Gastroesophageal sphincter (tissue), 4 donors: ENCODE data around the gene NHLRC2. TPM values are rescaled to one million over a fixed set of nuclear protein-coding genes. Genes with fewer than 3 reads are reported as not detected.

Source experiments
- ATAC-seq: fragments of 150-250 bp; one replicate; pipeline ENCODE4 v1.9.1; 2016; ENCODE audit warnings: mild to moderate bottlenecking, moderate library complexity
- H3K27ac ChIP-seq, 4 donors: fragments of 200-600 bp; sonication (generic) in 3 of 4; 1 replicate in 3 of 4; 2 replicates in 1 of 4; pipeline ENCODE4 v1.5.1; 2016 to 2019
- H3K27me3 ChIP-seq: fragments of 200-600 bp; sonication (generic); one replicate; pipeline ENCODE4 v1.5.1; 2019
- H3K36me3 ChIP-seq, 2 donors: fragments of 200-600 bp; sonication (generic); one replicate each; pipeline ENCODE4 v1.5.1; 2019; ENCODE audit warnings: control low read depth in 1 of 2
- H3K4me1 ChIP-seq, 3 donors: fragments of 200-600 bp; sonication (generic); 1 replicate in 2 of 3; 2 replicates in 1 of 3; pipeline ENCODE4 v1.5.1; 2016 to 2019; ENCODE audit warnings: control low read depth in 2 of 3
- H3K4me3 ChIP-seq, 2 donors: fragments of 200-600 bp; sonication (generic); one replicate each; pipeline ENCODE4 v1.5.1; 2019; ENCODE audit warnings: mild to moderate bottlenecking in 1 of 2, moderate library complexity in 1 of 2
- H3K9me3 ChIP-seq, 3 donors: fragments of 200-600 bp; sonication (generic); one replicate each; pipeline ENCODE4 v1.5.1; 2017 to 2019; ENCODE audit warnings: control low read depth in 2 of 3
- CTCF ChIP-seq, 4 experiments: fragments of 200-600 bp in 2 of 4; fragments of 450-650 bp in 2 of 4; sonication (generic) in 1 of 4; IDR thresholded peaks; one replicate each; pipeline ENCODE4 v1.5.1; 2017 to 2019; ENCODE audit warnings: antibody characterized with exemption in 4 of 4, mild to moderate bottlenecking in 2 of 4, moderate library complexity in 2 of 4
- EP300 ChIP-seq: sonication (generic); formaldehyde crosslinking; IDR thresholded peaks from one replicate; pipeline ENCODE4 v1.6.1; 2017; ENCODE audit warnings: antibody characterized with exemption, mild to moderate bottlenecking
- POLR2A ChIP-seq, 2 donors: fragments of 450-650 bp; IDR thresholded peaks; one replicate each; pipeline ENCODE4 v1.6.1; 2017; ENCODE audit warnings: antibody characterized with exemption in 2 of 2, mild to moderate bottlenecking in 2 of 2, moderate library complexity in 1 of 2
- POLR2AphosphoS5 ChIP-seq: sonication (generic); formaldehyde crosslinking; IDR thresholded peaks from one replicate; pipeline ENCODE4 v1.6.1; 2017; ENCODE audit warnings: antibody characterized with exemption
- WGBS, 2 donors: methylation state at CpG; one replicate each; pipeline ENCODE4 v1.1.5; 2018; ENCODE audit warnings: low coverage in 1 of 2; 5-methylcytosine and 5-hydroxymethylcytosine counted together
- total RNA-seq, 4 donors: library from RNA; depleted of rRNA; stranded (reverse); fragments of >200 nt; gene quantifications; one replicate each; pipeline ENCODE4 v1.1.0, GENCODE V29; 2016

NHLRC2 gene
- total RNA-seq, 4 donors from 2014 or later, result 41.2 to 80.9 (median 62.1) TPM

GRCh38 chr10:113912582-113912981 is 58.1 kb downstream of the NHLRC2 start:
- WGBS, 2 donors, result 81 to 95% methylated on average over 7 of the region's 7 CpGs
- H3K4me3 ChIP-seq, result no peak overlapping the region
- no peaks in the 10 kb centered on the region for H3K9me3 ChIP-seq
- H3K27me3 ChIP-seq, result no peaks in the 10 kb centered on the region
- TF ChIP-seq CTCF (IDR thresholded peaks at IDR 0.05) (no peak), POLR2A (IDR thresholded peaks at IDR 0.05) (no peak), POLR2AphosphoS5 (no peak), EP300 (no peak)
- peaks cover 2 to 25% of the 10 kb centered on the region in 2 donors for H3K36me3 ChIP-seq
- H3K4me1 ChIP-seq, result no peaks in the 10 kb centered on the region
- no peak for ATAC-seq
- no peak overlapping the region for H3K27ac ChIP-seq

- ATAC-seq, result no peak
- Histone ChIP-seq H3K4me3 (no peak overlapping the region), H3K36me3 (peaks cover 0 to 14% of the 10 kb centered on the region in 2 donors), H3K9me3 (no peaks in the 10 kb centered on the region), H3K27ac (no peak overlapping the region), H3K27me3 (no peaks in the 10 kb centered on the region), H3K4me1 (no peaks in the 10 kb centered on the region)
- TF ChIP-seq POLR2A (IDR thresholded peaks at IDR 0.05) (no peak), EP300 (no peak), CTCF (IDR thresholded peaks at IDR 0.05) (no peak), POLR2AphosphoS5 (no peak)
- 90 to 92% methylated on average over 1 to 2 of the region's 2 CpGs for WGBS, 2 donors
Measured at GRCh38 chr10:113914956-113915355, 60.5 kb downstream of the NHLRC2 start.

GRCh38 chr10:113915540-113915939 is 61.1 kb downstream of the NHLRC2 start:
- Histone ChIP-seq H3K27ac (no peak overlapping the region), H3K4me3 (no peak overlapping the region), H3K27me3 (no peaks in the 10 kb centered on the region), H3K9me3 (no peaks in the 10 kb centered on the region), H3K4me1 (no peaks in the 10 kb centered on the region), H3K36me3 (peaks cover 0 to 14% of the 10 kb centered on the region in 2 donors)
- WGBS, 2 donors, result 100% methylated on average over 2 of the region's 2 CpGs
- TF ChIP-seq CTCF (IDR thresholded peaks at IDR 0.05) (no peak), POLR2A (IDR thresholded peaks at IDR 0.05) (no peak), POLR2AphosphoS5 (no peak), EP300 (no peak)
- ATAC-seq, result no peak

GRCh38 chr10:113916053-113916452 is 61.6 kb downstream of the NHLRC2 start:
- peaks cover 0 to 14% of the 10 kb centered on the region in 2 donors for H3K36me3 ChIP-seq
- WGBS, 2 donors, result 79 to 93% methylated on average over 2 of the region's 2 CpGs
- no peak for ATAC-seq
- no peaks in the 10 kb centered on the region for H3K4me1 ChIP-seq
- H3K27ac ChIP-seq, result no peak overlapping the region
- H3K4me3 ChIP-seq, result no peak overlapping the region
- TF ChIP-seq POLR2AphosphoS5 (no peak), POLR2A (IDR thresholded peaks at IDR 0.05) (no peak), CTCF (IDR thresholded peaks at IDR 0.05) (no peak)
- no peaks in the 10 kb centered on the region for H3K9me3 ChIP-seq
- no peaks in the 10 kb centered on the region for H3K27me3 ChIP-seq

GRCh38 chr10:113917636-113918035 is 63.2 kb downstream of the NHLRC2 start:
- Histone ChIP-seq H3K27ac (no peak overlapping the region), H3K4me1 (peaks cover 0 to 4% (median 0%) of the 10 kb centered on the region in 3 donors), H3K4me3 (no peak overlapping the region), H3K36me3 (peaks cover 0 to 10% of the 10 kb centered on the region in 2 donors), H3K27me3 (no peaks in the 10 kb centered on the region), H3K9me3 (no peaks in the 10 kb centered on the region)
- ATAC-seq, result no peak
- WGBS, 2 donors, result 83 to 89% methylated on average over 3 of the region's 3 CpGs
- TF ChIP-seq POLR2AphosphoS5, result no peak
- TF ChIP-seq EP300, result no peak
- no peak for TF ChIP-seq CTCF (IDR thresholded peaks at IDR 0.05)
- TF ChIP-seq POLR2A (IDR thresholded peaks at IDR 0.05), result no peak
